ENCODE data around the gene CRYBB2. TPM values are rescaled to one million over a fixed set of nuclear protein-coding genes. Genes with fewer than 3 reads are reported as not detected.
A peak's percentile ranks its signal among the peaks of the same experiment; 100 is the strongest.
"Not testable (repeated sequence)": the region's sequence is repeated elsewhere in the genome, so short reads cannot be mapped to it uniquely, and the experiment has no call there.

Gene CRYBB2
- total RNA-seq, 1 experiment from 2014 or later: not detected

DNA sequence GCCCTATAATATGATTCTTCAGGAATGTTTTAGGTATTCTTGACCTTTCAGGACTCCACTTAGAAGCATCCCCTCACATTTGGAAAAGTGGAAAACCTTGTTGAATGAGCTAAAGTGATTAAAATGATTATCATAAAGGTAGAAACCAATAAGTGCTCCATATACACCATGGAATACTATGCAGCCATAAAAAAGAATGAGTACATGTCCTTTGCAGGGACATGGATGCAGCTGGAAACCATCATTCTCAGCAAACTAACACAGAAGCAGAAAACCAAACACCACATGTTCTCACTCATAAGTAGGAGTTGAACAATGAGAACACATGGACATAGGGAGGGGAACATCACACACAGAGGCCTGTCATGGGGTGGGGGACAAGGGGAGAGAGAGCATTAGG is 14.3 kb downstream of the CRYBB2 start:
- not testable (repeated sequence) for DNase-seq (ENCODE audit: low read depth)

DNA sequence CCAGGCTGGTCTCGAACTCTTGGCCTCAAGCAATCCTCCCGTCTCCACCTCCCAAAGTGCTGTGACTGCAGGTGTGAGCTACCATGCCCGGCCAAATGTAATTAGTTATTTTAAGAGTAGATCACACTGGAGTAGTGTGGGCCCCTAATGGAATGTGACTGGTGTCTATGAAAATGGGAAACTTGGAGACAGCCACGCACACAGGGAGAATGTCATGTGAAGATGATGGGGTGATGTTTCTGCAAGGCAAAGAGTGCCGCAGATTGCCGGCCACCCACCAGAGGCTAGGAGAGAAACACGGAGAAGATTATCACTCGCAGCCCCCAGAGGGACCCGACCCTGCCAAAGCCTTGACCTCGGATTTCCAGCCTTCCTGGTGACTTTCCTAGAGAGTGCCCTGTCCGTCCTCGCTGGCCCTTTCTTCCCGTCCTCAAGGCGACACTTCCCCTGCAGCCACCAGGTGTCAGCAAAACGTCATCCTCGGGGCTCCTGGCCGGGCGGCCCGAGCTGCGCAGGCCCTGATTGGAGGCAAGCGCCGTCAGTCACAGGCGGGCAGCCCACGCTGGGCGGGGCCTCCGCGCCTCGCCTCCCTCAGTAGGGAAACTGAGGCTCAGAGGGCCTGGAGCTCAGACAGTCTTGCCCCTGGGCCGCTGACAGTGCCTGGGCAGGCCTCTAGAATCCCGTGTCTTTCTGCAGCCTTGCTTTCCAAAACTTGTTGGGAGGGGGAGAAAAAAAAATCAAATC is 16.3 kb downstream of the CRYBB2 start:
- peak; percentile 75 for DNase-seq (ENCODE audit: low read depth)

GRCh38 chr22:25236417-25236816 is 17.0 kb downstream of the CRYBB2 start:
- DNase-seq (ENCODE audit: low read depth): no peak

DNA sequence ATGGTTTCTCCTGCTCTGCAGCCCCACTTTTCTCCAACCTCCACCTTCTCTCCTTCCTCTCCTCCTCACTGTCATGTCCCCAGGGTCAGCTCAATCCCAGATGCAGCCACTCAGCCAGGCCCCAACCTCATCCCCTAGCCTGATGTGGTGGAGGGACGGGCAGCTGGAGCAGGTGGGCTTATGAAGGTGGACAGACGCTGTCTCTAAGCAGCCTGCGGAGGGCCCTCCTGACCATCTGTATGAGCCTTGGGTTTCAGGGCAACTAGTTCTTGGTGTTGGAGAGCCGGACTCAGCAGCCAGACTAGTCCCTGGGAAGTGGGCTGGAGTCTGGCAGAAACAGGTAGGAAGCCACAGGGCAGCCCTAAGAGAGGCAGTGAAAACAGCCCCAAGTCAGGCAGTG is 18.1 kb downstream of the CRYBB2 start:
- DNase-seq (ENCODE audit: low read depth): no peak

DNA sequence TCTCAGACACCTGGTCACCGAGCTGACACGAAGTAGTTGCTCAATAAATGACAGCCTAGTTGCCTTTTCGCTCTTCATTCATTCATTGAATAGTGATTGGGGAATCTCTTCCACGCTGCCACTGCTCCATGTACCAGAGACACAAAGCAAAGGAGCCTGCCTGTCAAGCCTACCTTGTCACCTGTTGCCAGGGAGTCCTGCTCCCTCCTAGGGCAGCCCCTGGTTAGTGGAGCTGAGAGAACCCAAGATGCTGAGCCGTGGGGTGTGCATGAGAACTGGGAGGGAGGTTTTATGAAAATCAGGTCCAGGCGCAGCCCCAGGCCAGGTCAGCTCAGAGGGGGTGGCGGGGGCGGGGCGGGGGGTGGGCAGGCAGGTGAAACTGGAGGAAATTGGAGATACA is 18.6 kb downstream of the CRYBB2 start:
- DNase-seq (ENCODE audit: low read depth): not testable (repeated sequence)

DNA sequence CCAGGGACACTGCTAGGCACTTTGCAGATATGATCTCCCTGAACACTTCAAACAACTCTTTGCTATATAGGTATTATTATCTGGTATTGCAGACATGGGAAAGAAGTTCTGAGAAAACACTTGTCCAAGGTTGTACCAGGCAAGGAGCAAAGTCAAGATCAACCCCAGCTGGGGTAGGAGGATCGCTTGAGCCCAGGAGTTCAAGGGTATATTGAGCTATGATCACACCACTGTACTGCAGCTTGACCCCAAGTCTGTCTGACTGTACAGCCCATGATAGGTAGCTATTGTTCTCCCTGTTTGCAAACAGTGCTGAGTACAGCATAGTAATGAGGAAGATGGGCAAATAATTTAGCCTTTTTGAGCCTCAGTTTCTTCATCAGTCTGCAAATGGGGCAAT is 35.7 kb downstream of the CRYBB2 start:
- not testable (repeated sequence) for DNase-seq (ENCODE audit: low read depth)

DNA sequence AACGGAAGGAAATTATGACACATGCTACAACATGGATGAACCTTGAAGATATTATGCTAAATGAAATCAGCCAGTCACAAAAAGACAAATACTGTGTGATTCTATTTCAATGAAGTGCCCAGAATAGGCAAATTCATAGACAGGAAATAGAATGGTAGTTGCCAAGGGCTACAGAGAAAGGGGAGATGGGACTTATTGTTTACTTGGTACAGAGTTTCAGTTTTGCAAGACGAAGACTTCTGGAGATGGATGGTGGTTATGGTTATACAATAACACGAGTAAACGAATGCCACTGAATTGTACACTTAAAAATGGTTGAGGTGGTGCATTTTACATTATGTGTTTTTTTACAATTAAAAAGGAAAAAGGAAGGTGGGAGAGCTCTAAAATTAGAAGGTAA is 48.1 kb downstream of the CRYBB2 start:
- DNase-seq (ENCODE audit: low read depth): not testable (repeated sequence)

DNA sequence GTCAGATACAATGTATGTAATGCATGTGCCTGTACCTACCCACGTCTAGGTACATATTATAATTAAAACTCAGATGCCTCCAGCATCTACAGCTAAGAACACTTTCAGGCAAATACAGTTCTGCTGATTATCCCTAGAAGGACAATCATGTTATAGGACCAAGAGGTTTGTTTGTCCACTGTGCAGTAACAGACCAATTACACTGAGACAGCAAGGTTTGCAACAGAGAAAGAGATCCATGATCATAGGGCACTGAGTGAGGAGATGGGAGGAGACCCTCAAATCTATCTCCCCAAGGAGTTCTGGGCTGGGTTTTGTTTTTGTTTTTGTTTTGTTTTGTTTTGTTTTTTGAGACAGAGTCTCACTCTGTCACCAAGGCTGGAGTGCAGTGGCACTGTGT is 49.5 kb downstream of the CRYBB2 start:
- DNase-seq (ENCODE audit: low read depth): not testable (repeated sequence)

- not testable (repeated sequence) for DNase-seq (ENCODE audit: low read depth)
Observed at GRCh38 chr22:25270061-25270460, 50.6 kb downstream of the CRYBB2 start.

GRCh38 chr22:25273231-25273630 is 53.8 kb downstream of the CRYBB2 start:
- DNase-seq (ENCODE audit: low read depth): not testable (repeated sequence)

- DNase-seq (ENCODE audit: low read depth): not testable (repeated sequence)
Observed at GRCh38 chr22:25273928-25274327, 54.5 kb downstream of the CRYBB2 start.

- not testable (repeated sequence) for DNase-seq (ENCODE audit: low read depth)
Observed at GRCh38 chr22:25280118-25280517, 60.7 kb downstream of the CRYBB2 start.

Other genes with a start within 250 kb of the CRYBB2 start
- gene CRYBB3, start 19.8 kb upstream of the CRYBB2 start, total RNA-seq (2014; rRNA removed; shearing (Covaris generic)): not detected in 2 replicates

Measured in RPMI7951 (cell line).